ENCODE data around the gene SNTB2.

SNTB2 gene

GRCh38 chr16:69329369-69330285 is 142.7 kb downstream of the SNTB2 start:
- Histone ChIP-seq H3K27ac (no peak overlapping the region), H3K9ac (ENCODE audit: insufficient read length) (peak overlapping the region; percentile 75), H3K36me3 (ENCODE audit: insufficient read depth, low read length) (peaks cover 29% of the 10 kb centered on the region), H3K9me3 (ENCODE audit: low read depth, low read length) (no peaks in the 10 kb centered on the region), H3K4me3 (peak overlapping the region; percentile 78)
- no peak for TF ChIP-seq EZH2 (IDR thresholded peaks at IDR 0.05)
- no peak for TF ChIP-seq POLR2AphosphoS5 (IDR thresholded peaks at IDR 0.05; ENCODE audit: borderline replicate concordance, low read depth, low read length)
- TF ChIP-seq FOXP2 (optimal IDR thresholded peaks at IDR 0.05; ENCODE audit: control extremely low read depth, extremely low read length, insufficient read depth): no peak
- no peak for DNase-seq (ENCODE audit: low read depth, low spot score)

- no peak for DNase-seq (ENCODE audit: low read depth, low spot score)
- peak within 1 kb of the TSS; percentile 75 for H3K9ac ChIP-seq (ENCODE audit: insufficient read length)
- H3K36me3 ChIP-seq (ENCODE audit: insufficient read depth, low read length): peaks cover 37% of the 10 kb centered on the region
- peak within 1 kb of the TSS; percentile 68; the same call in 1 of the 2 replicates for H3K27ac ChIP-seq
- H3K4me3 ChIP-seq: peak within 1 kb of the TSS; percentile 78
- no peak for TF ChIP-seq EZH2 (IDR thresholded peaks at IDR 0.05)
- no peak for TF ChIP-seq FOXP2 (optimal IDR thresholded peaks at IDR 0.05; ENCODE audit: control extremely low read depth, extremely low read length, insufficient read depth)
- peak; percentile 85 for TF ChIP-seq POLR2AphosphoS5 (IDR thresholded peaks at IDR 0.05; ENCODE audit: borderline replicate concordance, low read depth, low read length)
- H3K9me3 ChIP-seq (ENCODE audit: low read depth, low read length): no peaks in the 10 kb centered on the region
These were observed 143.5 kb downstream of the SNTB2 start, which contains the start of gene PDF for GRCh38 chr16:69330286-69331109. Gene PDF, minus strand, starts transcription at chr16:69330588. Its CDS starts 18 bp downstream, at chr16:69330570.

- Histone ChIP-seq H3K36me3 (ENCODE audit: insufficient read depth, low read length) (peaks cover 22% of the 10 kb centered on the region; the same call in 1 of the 2 replicates), H3K9me3 (ENCODE audit: low read depth, low read length) (no peaks in the 10 kb centered on the region), H3K27ac (no peak overlapping the region), H3K4me3 (no peak overlapping the region), H3K9ac (ENCODE audit: insufficient read length) (no peak overlapping the region)
- DNase-seq (ENCODE audit: low read depth, low spot score): no peak
- TF ChIP-seq EZH2 (IDR thresholded peaks at IDR 0.05) (no peak), FOXP2 (optimal IDR thresholded peaks at IDR 0.05; ENCODE audit: control extremely low read depth, extremely low read length, insufficient read depth) (no peak)
These were observed 147.7 kb downstream of the SNTB2 start for GRCh38 chr16:69334696-69335095.

- Histone ChIP-seq H3K9ac (ENCODE audit: insufficient read length) (peak overlapping the region; percentile 87), H3K27ac (peak overlapping the region; percentile 46; the same call in 1 of the 2 replicates), H3K9me3 (ENCODE audit: low read depth, low read length) (no peaks in the 10 kb centered on the region), H3K36me3 (ENCODE audit: insufficient read depth, low read length) (peaks cover 42% of the 10 kb centered on the region), H3K4me3 (peak overlapping the region; percentile 84)
- TF ChIP-seq POLR2AphosphoS5 (IDR thresholded peaks at IDR 0.05; ENCODE audit: borderline replicate concordance, low read depth, low read length) (no peak), FOXP2 (optimal IDR thresholded peaks at IDR 0.05; ENCODE audit: control extremely low read depth, extremely low read length, insufficient read depth) (no peak)
- no peak for DNase-seq (ENCODE audit: low read depth, low spot score)
These were observed 151.8 kb downstream of the SNTB2 start for GRCh38 chr16:69338557-69339288.

- Histone ChIP-seq H3K9me3 (ENCODE audit: low read depth, low read length) (no peaks in the 10 kb centered on the region), H3K36me3 (ENCODE audit: insufficient read depth, low read length) (peaks cover 39% of the 10 kb centered on the region), H3K27ac (peak within 1 kb of the TSS; percentile 54; the same call in 1 of the 2 replicates), H3K9ac (ENCODE audit: insufficient read length) (peak within 1 kb of the TSS; percentile 87), H3K4me3 (peak within 1 kb of the TSS; percentile 84)
- peak; percentile 66 for DNase-seq (ENCODE audit: low read depth, low spot score)
- no peak for TF ChIP-seq EZH2 (IDR thresholded peaks at IDR 0.05)
- TF ChIP-seq FOXP2 (optimal IDR thresholded peaks at IDR 0.05; ENCODE audit: control extremely low read depth, extremely low read length, insufficient read depth): peak; percentile 31
- peak; percentile 71 for TF ChIP-seq POLR2AphosphoS5 (IDR thresholded peaks at IDR 0.05; ENCODE audit: borderline replicate concordance, low read depth, low read length)
These were observed 152.5 kb downstream of the SNTB2 start, which contains the start of the genes COG8 and NIP7 for GRCh38 chr16:69339289-69340094. Gene COG8, minus strand, starts transcription at chr16:69339564. Its CDS starts 12 bp downstream, at chr16:69339552. Gene NIP7, plus strand, starts transcription at chr16:69339772. Its CDS starts 58 bp downstream, at chr16:69339830.

GRCh38 chr16:69340095-69340644 is 153.2 kb downstream of the SNTB2 start:
- H3K9ac ChIP-seq (ENCODE audit: insufficient read length): peak overlapping the region; percentile 87
- H3K27ac ChIP-seq: peak overlapping the region; percentile 54; the same call in 1 of the 2 replicates
- TF ChIP-seq POLR2AphosphoS5 (IDR thresholded peaks at IDR 0.05; ENCODE audit: borderline replicate concordance, low read depth, low read length) (no peak), FOXP2 (optimal IDR thresholded peaks at IDR 0.05; ENCODE audit: control extremely low read depth, extremely low read length, insufficient read depth) (no peak), EZH2 (IDR thresholded peaks at IDR 0.05) (no peak)
- DNase-seq (ENCODE audit: low read depth, low spot score): no peak
- peak overlapping the region; percentile 84 for H3K4me3 ChIP-seq
- H3K36me3 ChIP-seq (ENCODE audit: insufficient read depth, low read length): peaks cover 33% of the 10 kb centered on the region
- no peaks in the 10 kb centered on the region for H3K9me3 ChIP-seq (ENCODE audit: low read depth, low read length)

GRCh38 chr16:69344171-69344570 is 157.2 kb downstream of the SNTB2 start:
- H3K4me3 ChIP-seq: no peak overlapping the region
- H3K27ac ChIP-seq: no peak overlapping the region
- H3K9ac ChIP-seq (ENCODE audit: insufficient read length): no peak overlapping the region
- no peak for DNase-seq (ENCODE audit: low read depth, low spot score)
- H3K9me3 ChIP-seq (ENCODE audit: low read depth, low read length): no peaks in the 10 kb centered on the region
- no peak for TF ChIP-seq EZH2 (IDR thresholded peaks at IDR 0.05)
- TF ChIP-seq POLR2AphosphoS5 (IDR thresholded peaks at IDR 0.05; ENCODE audit: borderline replicate concordance, low read depth, low read length): no peak
- no peak for TF ChIP-seq FOXP2 (optimal IDR thresholded peaks at IDR 0.05; ENCODE audit: control extremely low read depth, extremely low read length, insufficient read depth)
- peaks cover 25% of the 10 kb centered on the region for H3K36me3 ChIP-seq (ENCODE audit: insufficient read depth, low read length)
